H1 (cell line): ENCODE data around the gene ORC2. TPM values are rescaled to one million over a fixed set of nuclear protein-coding genes. Genes with fewer than 3 reads are reported as not detected.

Experiments
- CTCF ChIA-PET: fragments of 300-600 bp; sonication (Branson Sonifier 250); formaldehyde crosslinking; loops from one replicate; lab custom pipeline; 2021; ENCODE audit not compliant: partially characterized antibody; lab: Charles Lee
- POLR2A ChIA-PET: fragments of 300-600 bp; sonication (Branson Sonifier 250); formaldehyde crosslinking; loops from one replicate; lab custom pipeline; 2021; ENCODE audit warnings: inconsistent platforms; ENCODE audit not compliant: partially characterized antibody; lab: Charles Lee
- DNase-seq, 2 experiments: peaks; one replicate each; pipeline versions ENCODE4 v3.0.0 to v3.0.0-alpha.2; 2010 to 2022; ENCODE audit warnings: low spot score in 2 of 2, low read depth in 1 of 2, mixed read lengths in 1 of 2
- FAIRE-seq: peaks from 2 replicates; lab custom pipeline; 2011; peaks lifted over from hg19 to GRCh38; lab: Jason Lieb, UNC
- H2AFZ ChIP-seq: 2 replicates; pipeline ENCODE4 v1.8.1; 2012; ENCODE audit warnings: low read length, inconsistent platforms
- H2AK5ac ChIP-seq: 2 replicates; pipeline ENCODE4 v1.6.1; 2013; ENCODE audit warnings: low read depth, low read length
- H2BK120ac ChIP-seq: replicated peaks from 2 replicates; pipeline ENCODE3; 2013; ENCODE audit warnings: low read depth, low read length, inconsistent platforms
- H2BK12ac ChIP-seq: 2 replicates; pipeline ENCODE4 v1.6.1; 2013; ENCODE audit warnings: low read depth, low read length
- H2BK15ac ChIP-seq: 2 replicates; pipeline ENCODE4 v1.6.1; 2013; ENCODE audit warnings: low read length
- H2BK20ac ChIP-seq: 2 replicates; pipeline ENCODE4 v1.6.1; 2013; ENCODE audit warnings: low read length
- H2BK5ac ChIP-seq: 2 replicates; pipeline ENCODE4 v1.6.1; 2013; ENCODE audit warnings: low read depth, low read length
- H3K14ac ChIP-seq: 2 replicates; pipeline ENCODE4 v1.6.1; 2013; ENCODE audit warnings: inconsistent platforms; ENCODE audit not compliant: insufficient read length
- H3K18ac ChIP-seq: 2 replicates; pipeline ENCODE4 v1.6.1; 2013; ENCODE audit warnings: low read length; ENCODE audit errors: extremely low read depth
- H3K23ac ChIP-seq: 2 replicates; pipeline ENCODE4 v1.6.1; 2013; ENCODE audit warnings: inconsistent platforms; ENCODE audit not compliant: insufficient read length
- H3K23me2 ChIP-seq: 2 replicates; pipeline ENCODE4 v1.6.1; 2013; ENCODE audit warnings: low read depth, low read length
- H3K27ac ChIP-seq: 2 replicates; pipeline ENCODE4 v1.6.1; 2011; ENCODE audit warnings: low read depth, low read length, inconsistent platforms
- H3K27me3 ChIP-seq, 4 experiments: replicated peaks in 1 of 4; 1 replicate in 1 of 4; 2 replicates in 3 of 4; pipeline versions ENCODE4 v1.6.1 to v1.8.1; 2011 to 2013; ENCODE audit warnings: low read length in 3 of 4, mild to moderate bottlenecking in 3 of 4, inconsistent platforms in 2 of 4, mixed read lengths in 2 of 4, moderate library complexity in 1 of 4; ENCODE audit not compliant: control insufficient read depth in 3 of 4, insufficient read depth in 3 of 4; ENCODE audit errors: extremely low read depth in 1 of 4
- H3K36me3 ChIP-seq, 4 experiments: 2 replicates each; pipeline versions ENCODE4 v1.6.1 to v1.8.1; 2011 to 2013; ENCODE audit warnings: mild to moderate bottlenecking in 4 of 4, low read length in 3 of 4, moderate library complexity in 2 of 4, control low read depth in 1 of 4, inconsistent platforms in 1 of 4; ENCODE audit not compliant: insufficient read depth in 4 of 4, control insufficient read depth in 2 of 4
- H3K4ac ChIP-seq: replicated peaks from 2 replicates; pipeline ENCODE3; 2013; ENCODE audit warnings: low read length, low read depth, mixed read lengths, inconsistent platforms; ENCODE audit not compliant: insufficient read length
- H3K4me1 ChIP-seq, 4 experiments: replicated peaks in 1 of 4; 1 replicate in 1 of 4; 2 replicates in 3 of 4; pipeline versions ENCODE4 v1.6.1 to v1.8.1; 2011 to 2013; ENCODE audit warnings: low read length in 3 of 4, inconsistent platforms in 2 of 4, mixed read lengths in 1 of 4; ENCODE audit not compliant: insufficient read depth in 4 of 4, control insufficient read depth in 3 of 4
- H3K4me2 ChIP-seq, 2 experiments: 2 replicates each; pipeline versions ENCODE4 v1.6.1 to v1.8.1; 2011 to 2013; ENCODE audit warnings: low read depth in 2 of 2, low read length in 2 of 2, control low read depth in 1 of 2, inconsistent platforms in 1 of 2, mild to moderate bottlenecking in 1 of 2; ENCODE audit not compliant: insufficient read depth in 1 of 2
- H3K4me3 ChIP-seq, 4 experiments: fragments of 200-600, 300-600 bp in 1 of 4; sonication (generic), shearing (Covaris generic), sonication (Bioruptor Twin) in 1 of 4; 2 replicates each; pipeline versions ENCODE4 v1.5.1 to v1.8.1; 2011 to 2016; ENCODE audit warnings: low read length in 4 of 4, low read depth in 3 of 4, control low read depth in 2 of 4, inconsistent platforms in 2 of 4, mild to moderate bottlenecking in 2 of 4, mixed read lengths in 1 of 4, moderate library complexity in 1 of 4; ENCODE audit not compliant: insufficient read depth in 2 of 4; ENCODE audit errors: extremely low read depth in 1 of 4
- H3K56ac ChIP-seq: replicated peaks from 2 replicates; pipeline ENCODE3; 2013; ENCODE audit warnings: low read depth, mild to moderate bottlenecking, mixed read lengths, low read length, inconsistent platforms; ENCODE audit not compliant: insufficient read length
- H3K79me1 ChIP-seq: 2 replicates; pipeline ENCODE4 v1.6.1; 2013; ENCODE audit warnings: low read depth, low read length, control low read depth
- H3K79me2 ChIP-seq, 2 experiments: 2 replicates each; pipeline versions ENCODE4 v1.6.1 to v1.8.1; 2012 to 2013; ENCODE audit warnings: low read length in 2 of 2, mild to moderate bottlenecking in 2 of 2, inconsistent platforms in 1 of 2; ENCODE audit not compliant: insufficient read depth in 2 of 2, control insufficient read depth in 1 of 2
- H3K9ac ChIP-seq, 4 experiments: replicated peaks in 1 of 4; 1 replicate in 1 of 4; 2 replicates in 3 of 4; pipeline versions ENCODE4 v1.6.1 to v1.8.1; 2011 to 2013; ENCODE audit warnings: low read depth in 3 of 4, low read length in 3 of 4, control low read depth in 2 of 4, mild to moderate bottlenecking in 2 of 4, moderate library complexity in 2 of 4, inconsistent platforms in 1 of 4; ENCODE audit errors: extremely low read depth in 1 of 4
- H3K9me3 ChIP-seq, 2 experiments: 2 replicates each; pipeline versions ENCODE4 v1.6.1 to v1.8.1; 2012 to 2013; ENCODE audit warnings: mild to moderate bottlenecking in 2 of 2, moderate library complexity in 2 of 2, control low read depth in 1 of 2, inconsistent platforms in 1 of 2, low read depth in 1 of 2, low read length in 1 of 2, mixed read lengths in 1 of 2; ENCODE audit not compliant: insufficient read depth in 2 of 2
- H4K20me1 ChIP-seq, 2 experiments: replicated peaks in 1 of 2; 2 replicates each; pipeline versions ENCODE3 to v1.8.1; 2011 to 2013; ENCODE audit warnings: inconsistent platforms in 2 of 2, low read length in 2 of 2, mild to moderate bottlenecking in 1 of 2; ENCODE audit not compliant: insufficient read depth in 2 of 2, control insufficient read depth in 1 of 2
- H4K5ac ChIP-seq: 2 replicates; pipeline ENCODE4 v1.6.1; 2013; ENCODE audit warnings: low read length, low read depth, mixed read lengths, inconsistent platforms; ENCODE audit not compliant: insufficient read length
- H4K8ac ChIP-seq: 2 replicates; pipeline ENCODE4 v1.8.0; 2013; ENCODE audit warnings: mild to moderate bottlenecking, moderate library complexity, low read length, inconsistent platforms; ENCODE audit not compliant: insufficient read depth; ENCODE audit errors: extremely low read depth
- H4K91ac ChIP-seq: replicated peaks from 2 replicates; pipeline ENCODE3; 2013; ENCODE audit warnings: low read length, mixed read lengths, inconsistent platforms; ENCODE audit not compliant: insufficient read length
- EGR1 ChIP-seq: IDR thresholded peaks from 2 replicates; pipeline ENCODE4 v1.6.1; 2011; ENCODE audit warnings: low read depth, low read length, borderline replicate concordance
- PHF8 ChIP-seq: fragments of 200-600 bp; sonication (generic); conservative IDR thresholded peaks from 2 replicates; pipeline ENCODE4 v1.7.1; 2012; ENCODE audit warnings: low read depth, mild to moderate bottlenecking, inconsistent platforms, low read length, moderate library complexity
- RAD21 ChIP-seq, 2 experiments: IDR thresholded peaks in 1 of 2; conservative IDR thresholded peaks in 1 of 2; 2 replicates each; pipeline ENCODE4 v1.6.1; 2011; ENCODE audit warnings: low read depth in 2 of 2, low read length in 2 of 2, improper control_type of control experiment in 1 of 2, inconsistent platforms in 1 of 2, mild to moderate bottlenecking in 1 of 2, moderate library complexity in 1 of 2
- ZNF274 ChIP-seq: IDR thresholded peaks from 2 replicates; pipeline ENCODE4 v1.7.0; 2012; ENCODE audit warnings: low read length, borderline replicate concordance; ENCODE audit errors: extremely low read depth
- WGBS, 2 experiments: shearing (Covaris generic) in 1 of 2; methylation state at CpG; one replicate each; pipeline versions ENCODE4 v1.1.6 to v1.1.7; 2013 to 2015; ENCODE audit warnings: low lambda C conversion rate in 2 of 2, mixed read lengths in 2 of 2, inconsistent platforms in 1 of 2, low coverage in 1 of 2, missing lambda C conversion rate in 1 of 2; ENCODE audit not compliant: insufficient replicate concordance in 2 of 2, insufficient coverage in 1 of 2, insufficient read length in 1 of 2; ENCODE audit errors: extremely low coverage in 1 of 2, missing lambda C conversion rate in 1 of 2; 5-methylcytosine and 5-hydroxymethylcytosine counted together
- polyA plus RNA-seq, 7 experiments: library from polyadenylated mRNA; depleted of rRNA in 3 of 7; stranded (reverse) in 5 of 7; unstranded in 2 of 7; fragments of >200 nt in 5 of 7; fragments of 200-250 nt in 2 of 7; gene quantifications; 1 replicate in 5 of 7; 2 replicates in 1 of 7; 4 replicates in 1 of 7; pipeline versions ENCODE4 v1.2.1 to v1.2.3, GENCODE V29; 2011 to 2013; ENCODE audit warnings: missing spikeins in 2 of 7, mixed read lengths in 2 of 7
- total RNA-seq: library from RNA; stranded (reverse); fragmentation: NEBNext Ultra II Directional; extraction: Animal tissue kit (Norgen Biotek cat#: 25700); gene quantifications from 2 replicates; pipeline ENCODE4 v1.2.1, GENCODE V29; 2021
- TF ChIP-seq, protein P1 (sequence below): IDR thresholded peaks from 2 replicates; pipeline ENCODE4 v1.6.1; 2012; ENCODE audit warnings: low read length, inconsistent platforms
- TF ChIP-seq, protein P2 (sequence below), 3 experiments: IDR thresholded peaks; 1 replicate in 2 of 3; 2 replicates in 1 of 3; pipeline versions ENCODE4 v1.5.1 to v1.6.1; 2011; ENCODE audit warnings: low read length in 3 of 3, mild to moderate bottlenecking in 3 of 3, inconsistent platforms in 2 of 3, low read depth in 1 of 3, moderate library complexity in 1 of 3; ENCODE audit not compliant: insufficient read depth in 1 of 3; ENCODE audit errors: control extremely low read depth in 1 of 3
- TF ChIP-seq, protein P3 (sequence below): IDR thresholded peaks from 2 replicates; pipeline ENCODE4 v1.6.1; 2012; ENCODE audit warnings: inconsistent platforms

Gene ORC2
- total and polyA plus RNA-seq, 2 of the 8 experiments (the other 6 are each of a cell fraction or from before 2014, with no cell fraction given): 7.1 to 89.8 TPM

DNA sequence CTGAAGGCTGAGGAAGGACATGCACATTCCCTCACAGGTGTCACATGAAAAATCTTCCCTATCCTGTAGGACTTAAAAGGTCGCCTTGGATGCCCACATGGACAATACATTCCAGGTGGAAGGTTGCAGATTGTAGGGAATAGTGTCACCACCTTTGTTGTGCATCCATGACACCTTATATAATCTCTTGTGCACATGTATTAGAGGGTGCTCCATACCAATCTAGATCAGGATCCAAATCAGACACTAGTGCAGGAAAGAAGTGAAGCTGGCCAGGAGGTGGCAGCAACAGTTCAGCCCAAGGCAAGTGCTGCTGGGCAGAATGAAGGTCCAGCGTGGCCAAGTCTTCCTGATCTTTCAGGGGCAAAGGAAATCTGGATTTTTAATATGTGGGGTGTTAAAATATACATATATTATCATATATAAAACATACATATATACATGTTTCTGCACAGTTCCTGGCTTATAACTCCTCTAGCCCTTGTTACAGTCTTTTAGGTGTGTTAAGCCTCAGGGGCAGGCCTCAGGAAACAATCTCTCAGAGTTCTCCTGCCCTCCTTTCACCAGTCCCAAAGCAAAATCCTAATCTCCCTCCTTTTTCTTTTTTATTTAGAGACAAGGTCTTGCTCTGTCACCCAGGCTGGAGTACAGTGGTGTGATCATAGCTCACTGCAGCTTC is 57.7 kb downstream of the ORC2 start:
- Histone ChIP-seq H2BK20ac (no peak overlapping the region), H3K9me3 (no peaks in the 10 kb centered on the region), H2BK5ac (no peak overlapping the region), H2BK15ac (no peak overlapping the region), H4K20me1 (no peaks in the 10 kb centered on the region), H3K79me2 (no peaks in the 10 kb centered on the region), H4K91ac (no peak overlapping the region), H3K36me3 (peaks cover 6 to 43% (median 19%) of the 10 kb centered on the region in 4 experiments), H3K18ac (no peak overlapping the region), H2BK120ac (no peak overlapping the region), H3K4me3 (no peak overlapping the region), H3K27me3 (no peaks in the 10 kb centered on the region), H3K4ac (no peak overlapping the region), H3K4me2 (no peak overlapping the region), H3K14ac (no peak overlapping the region), H3K23me2 (no peaks in the 10 kb centered on the region), H3K79me1 (no peaks in the 10 kb centered on the region), H4K5ac (no peak overlapping the region), H3K23ac (no peak overlapping the region), H3K9ac (no peak overlapping the region), H3K4me1 (no peaks in the 10 kb centered on the region), H4K8ac (no peak overlapping the region), H2AK5ac (no peak overlapping the region), H3K27ac (no peak overlapping the region), H2BK12ac (no peak overlapping the region), H3K56ac (no peak overlapping the region), H2AFZ (no peak overlapping the region)
- POLR2A ChIA-PET: interaction anchor here (0.7 to 3.9 kb wide), 10 partner anchors 8 to 262 kb away, joined by 3 to 24 read pairs (median 4); partner anchors contain the start of genes CLK1, NIF3L1, ORC2 and PPIL3
- CTCF ChIA-PET: interaction anchor here (0.6 to 4.6 kb wide), 28 partner anchors 9 to 327 kb away, joined by 3 to 25 read pairs (median 4); partner anchors contain the start of gene ORC2
- DNase-seq: peak in 1 of 2 experiments; percentile 59
- 83% methylated on average over 2 of the region's 2 CpGs; no CpG with 5 or more reads in 1 of the 2 experiments for WGBS, 2 experiments
- peak; percentile 7 for FAIRE-seq
- TF ChIP-seq, protein P1, sequence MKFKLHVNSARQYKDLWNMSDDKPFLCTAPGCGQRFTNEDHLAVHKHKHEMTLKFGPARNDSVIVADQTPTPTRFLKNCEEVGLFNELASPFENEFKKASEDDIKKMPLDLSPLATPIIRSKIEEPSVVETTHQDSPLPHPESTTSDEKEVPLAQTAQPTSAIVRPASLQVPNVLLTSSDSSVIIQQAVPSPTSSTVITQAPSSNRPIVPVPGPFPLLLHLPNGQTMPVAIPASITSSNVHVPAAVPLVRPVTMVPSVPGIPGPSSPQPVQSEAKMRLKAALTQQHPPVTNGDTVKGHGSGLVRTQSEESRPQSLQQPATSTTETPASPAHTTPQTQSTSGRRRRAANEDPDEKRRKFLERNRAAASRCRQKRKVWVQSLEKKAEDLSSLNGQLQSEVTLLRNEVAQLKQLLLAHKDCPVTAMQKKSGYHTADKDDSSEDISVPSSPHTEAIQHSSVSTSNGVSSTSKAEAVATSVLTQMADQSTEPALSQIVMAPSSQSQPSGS: no peak
- no peak for TF ChIP-seq ZNF274
- no peak for TF ChIP-seq EGR1
- TF ChIP-seq, protein P2, sequence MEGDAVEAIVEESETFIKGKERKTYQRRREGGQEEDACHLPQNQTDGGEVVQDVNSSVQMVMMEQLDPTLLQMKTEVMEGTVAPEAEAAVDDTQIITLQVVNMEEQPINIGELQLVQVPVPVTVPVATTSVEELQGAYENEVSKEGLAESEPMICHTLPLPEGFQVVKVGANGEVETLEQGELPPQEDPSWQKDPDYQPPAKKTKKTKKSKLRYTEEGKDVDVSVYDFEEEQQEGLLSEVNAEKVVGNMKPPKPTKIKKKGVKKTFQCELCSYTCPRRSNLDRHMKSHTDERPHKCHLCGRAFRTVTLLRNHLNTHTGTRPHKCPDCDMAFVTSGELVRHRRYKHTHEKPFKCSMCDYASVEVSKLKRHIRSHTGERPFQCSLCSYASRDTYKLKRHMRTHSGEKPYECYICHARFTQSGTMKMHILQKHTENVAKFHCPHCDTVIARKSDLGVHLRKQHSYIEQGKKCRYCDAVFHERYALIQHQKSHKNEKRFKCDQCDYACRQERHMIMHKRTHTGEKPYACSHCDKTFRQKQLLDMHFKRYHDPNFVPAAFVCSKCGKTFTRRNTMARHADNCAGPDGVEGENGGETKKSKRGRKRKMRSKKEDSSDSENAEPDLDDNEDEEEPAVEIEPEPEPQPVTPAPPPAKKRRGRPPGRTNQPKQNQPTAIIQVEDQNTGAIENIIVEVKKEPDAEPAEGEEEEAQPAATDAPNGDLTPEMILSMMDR (IDR thresholded peaks at IDR 0.05; ENCODE audit: control extremely low read depth in 1 of 3, insufficient read depth in 1 of 3, low read depth in 1 of 3, low read length in 3 of 3): peak; percentile 67 to 79 (median 78)
- TF ChIP-seq PHF8: no peak
- TF ChIP-seq RAD21 (IDR thresholded peaks at IDR 0.05 in 1 of 2, conservative IDR thresholded peaks at IDR 0.05 in 1 of 2; ENCODE audit: low read depth in 2 of 2, low read length in 2 of 2): peak; percentile 67 to 76
- TF ChIP-seq, protein P3, sequence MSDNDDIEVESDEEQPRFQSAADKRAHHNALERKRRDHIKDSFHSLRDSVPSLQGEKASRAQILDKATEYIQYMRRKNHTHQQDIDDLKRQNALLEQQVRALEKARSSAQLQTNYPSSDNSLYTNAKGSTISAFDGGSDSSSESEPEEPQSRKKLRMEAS: no peak
